Upper lobe of left lung (tissue), 6 donors: Measurements from ENCODE around the gene NHS. TPM values are rescaled to one million over a fixed set of nuclear protein-coding genes. Genes with fewer than 3 reads are reported as not detected.

Source experiments
- ATAC-seq, 2 donors: fragments of 200-7000 bp; cut with Tn5 transposase; one replicate each; pipeline ENCODE4 v1.9.1; 2022; ENCODE audit warnings: mild to moderate bottlenecking in 2 of 2, moderate library complexity in 2 of 2; ENCODE audit not compliant: low FRiP score in 2 of 2
- DNase-seq, 2 donors: peaks; one replicate each; pipeline ENCODE4 v3.0.0-alpha.2; 2019 to 2020
- H3K27ac ChIP-seq, 4 donors: fragments of 200-600 bp; sonication (generic); one replicate each; pipeline ENCODE4 v1.5.1; 2016 to 2019
- H3K27me3 ChIP-seq, 4 donors: fragments of 200-600 bp; sonication (generic); one replicate each; pipeline ENCODE4 v1.5.1; 2017 to 2019
- H3K36me3 ChIP-seq, 4 donors: fragments of 200-600 bp; sonication (generic); one replicate each; pipeline ENCODE4 v1.5.1; 2016 to 2019
- H3K4me1 ChIP-seq, 4 donors: fragments of 200-600 bp; sonication (generic); one replicate each; pipeline ENCODE4 v1.5.1; 2018 to 2019
- H3K4me3 ChIP-seq, 4 donors: fragments of 200-600 bp; sonication (generic); one replicate each; pipeline ENCODE4 v1.5.1; 2017 to 2019; ENCODE audit warnings: mild to moderate bottlenecking in 2 of 4, moderate library complexity in 1 of 4
- H3K9me3 ChIP-seq, 4 donors: fragments of 200-600 bp; sonication (generic); one replicate each; pipeline ENCODE4 v1.5.1; 2018 to 2019
- CTCF ChIP-seq, 6 experiments: fragments of 450-650 bp in 4 of 6; fragments of 200-600 bp in 2 of 6; sonication (generic) in 2 of 6; IDR thresholded peaks; one replicate each; pipeline ENCODE4 v1.5.1; 2016 to 2019; ENCODE audit warnings: antibody characterized with exemption in 6 of 6
- EP300 ChIP-seq, 4 donors: sonication (generic); formaldehyde crosslinking; IDR thresholded peaks; one replicate each; pipeline ENCODE4 v1.5.1; 2017; ENCODE audit warnings: antibody characterized with exemption in 4 of 4, control low read depth in 2 of 4
- POLR2A ChIP-seq, 4 donors: fragments of 450-650 bp; IDR thresholded peaks; one replicate each; pipeline ENCODE4 v1.5.1; 2016 to 2017; ENCODE audit warnings: antibody characterized with exemption in 4 of 4, mild to moderate bottlenecking in 2 of 4
- POLR2AphosphoS5 ChIP-seq, 2 donors: sonication (generic); formaldehyde crosslinking; IDR thresholded peaks; one replicate each; pipeline ENCODE4 v1.5.1; 2017; ENCODE audit warnings: antibody characterized with exemption in 2 of 2
- WGBS, 2 donors: methylation state at CpG; one replicate each; pipeline ENCODE4 v1.1.5; 2017 to 2018; 5-methylcytosine and 5-hydroxymethylcytosine counted together
- total RNA-seq, 6 donors: library from RNA; depleted of rRNA in 4 of 6; stranded (reverse); fragments of >200 nt in 4 of 6; gene quantifications; one replicate each; pipeline versions ENCODE4 v1.1.0 to v1.2.1, GENCODE V29; 2016 to 2021
- donor health status: DM: no; HTN: no; CAD: no; lungs with moderate emphysema.
- donor health status: DM: no; HTN: yes; CAD: no; lungs with severe emphysema.

The NHS gene
- total RNA-seq, 6 donors from 2014 or later: 0.46 to 6.3 (median 2.4) TPM

- WGBS, 2 donors: 65 to 100% methylated on average over 3 to 9 of the region's 9 CpGs
- TF ChIP-seq EP300 (IDR thresholded peaks at IDR 0.05) (no peak), POLR2AphosphoS5 (IDR thresholded peaks at IDR 0.05) (no peak), CTCF (IDR thresholded peaks at IDR 0.05) (no peak), POLR2A (IDR thresholded peaks at IDR 0.05) (no peak)
- Histone ChIP-seq H3K36me3 (no peaks in the 10 kb centered on the region), H3K4me3 (no peak overlapping the region), H3K27ac (no peak overlapping the region), H3K27me3 (no peaks in the 10 kb centered on the region), H3K9me3 (no peaks in the 10 kb centered on the region), H3K4me1 (no peaks in the 10 kb centered on the region)
- DNase-seq (no peak), ATAC-seq (no peak)
Observed at GRCh38 chrX:17634542-17635207, 259.7 kb downstream of the NHS start.

- H3K27me3 ChIP-seq: no peaks in the 10 kb centered on the region
- ATAC-seq (no peak), DNase-seq (no peak)
- no peaks in the 10 kb centered on the region for H3K4me1 ChIP-seq
- TF ChIP-seq CTCF (IDR thresholded peaks at IDR 0.05): no peak
- TF ChIP-seq POLR2AphosphoS5 (IDR thresholded peaks at IDR 0.05): no peak
- TF ChIP-seq POLR2A (IDR thresholded peaks at IDR 0.05): no peak
- TF ChIP-seq EP300 (IDR thresholded peaks at IDR 0.05): no peak
- no peak overlapping the region for H3K4me3 ChIP-seq
- H3K27ac ChIP-seq: no peak overlapping the region
- no peaks in the 10 kb centered on the region for H3K9me3 ChIP-seq
- no peaks in the 10 kb centered on the region for H3K36me3 ChIP-seq
- 58 to 79% methylated on average over 2 to 5 of the region's 5 CpGs for WGBS, 2 donors
Observed at GRCh38 chrX:17635231-17635630, 260.2 kb downstream of the NHS start.

GRCh38 chrX:17637235-17637634, 262.2 kb downstream of the NHS start:
- Histone ChIP-seq H3K27ac (no peak overlapping the region), H3K27me3 (no peaks in the 10 kb centered on the region), H3K4me1 (no peaks in the 10 kb centered on the region), H3K36me3 (no peaks in the 10 kb centered on the region), H3K4me3 (no peak overlapping the region), H3K9me3 (no peaks in the 10 kb centered on the region)
- WGBS, 2 donors: 72 to 96% methylated on average over 4 of the region's 4 CpGs
- TF ChIP-seq CTCF (IDR thresholded peaks at IDR 0.05): no peak
- TF ChIP-seq POLR2AphosphoS5 (IDR thresholded peaks at IDR 0.05): no peak
- TF ChIP-seq EP300 (IDR thresholded peaks at IDR 0.05): no peak
- no peak for TF ChIP-seq POLR2A (IDR thresholded peaks at IDR 0.05)
- no peak for ATAC-seq
- DNase-seq: no peak

GRCh38 chrX:17638731-17639130, 263.7 kb downstream of the NHS start:
- Histone ChIP-seq H3K4me1 (no peaks in the 10 kb centered on the region), H3K9me3 (no peaks in the 10 kb centered on the region), H3K36me3 (no peaks in the 10 kb centered on the region), H3K27me3 (no peaks in the 10 kb centered on the region), H3K4me3 (no peak overlapping the region), H3K27ac (no peak overlapping the region)
- TF ChIP-seq CTCF (IDR thresholded peaks at IDR 0.05): no peak
- no peak for TF ChIP-seq EP300 (IDR thresholded peaks at IDR 0.05)
- no peak for TF ChIP-seq POLR2AphosphoS5 (IDR thresholded peaks at IDR 0.05)
- TF ChIP-seq POLR2A (IDR thresholded peaks at IDR 0.05): no peak
- DNase-seq: no peak
- ATAC-seq: no peak
- 88 to 100% methylated on average over 1 of the region's 1 CpG for WGBS, 2 donors

GRCh38 chrX:17642891-17643290, 267.9 kb downstream of the NHS start:
- Histone ChIP-seq H3K27me3 (no peaks in the 10 kb centered on the region), H3K4me1 (no peaks in the 10 kb centered on the region), H3K27ac (no peak overlapping the region), H3K9me3 (no peaks in the 10 kb centered on the region), H3K4me3 (no peak overlapping the region), H3K36me3 (no peaks in the 10 kb centered on the region)
- DNase-seq: no peak
- no peak for ATAC-seq
- no peak for TF ChIP-seq POLR2AphosphoS5 (IDR thresholded peaks at IDR 0.05)
- TF ChIP-seq POLR2A (IDR thresholded peaks at IDR 0.05): no peak
- no peak for TF ChIP-seq EP300 (IDR thresholded peaks at IDR 0.05)
- TF ChIP-seq CTCF (IDR thresholded peaks at IDR 0.05): no peak
